Vagina (tissue), 2 donors: ENCODE results near the gene BCR. TPM values are rescaled to one million over a fixed set of nuclear protein-coding genes. Genes with fewer than 3 reads are reported as not detected.
A peak's percentile ranks its signal among the peaks of the same experiment; 100 is the strongest.
"Not testable (repeated sequence)": the region's sequence is repeated elsewhere in the genome, so short reads cannot be mapped to it uniquely, and the experiment has no call there.

Experiments
- DNase-seq, 2 donors: peaks; one replicate each; pipeline ENCODE4 v3.0.0-alpha.2; 2017; ENCODE audit errors: extremely low spot score in 2 of 2
- H3K27ac ChIP-seq: fragments of 200-600 bp; sonication (generic); one replicate; pipeline ENCODE4 v1.5.1; 2019
- H3K27me3 ChIP-seq: fragments of 200-600 bp; sonication (generic); one replicate; pipeline ENCODE4 v1.5.1; 2019
- H3K36me3 ChIP-seq, 2 donors: fragments of 200-600 bp; sonication (generic); one replicate each; pipeline ENCODE4 v1.5.1; 2017 to 2019
- H3K4me1 ChIP-seq: fragments of 200-600 bp; sonication (generic); one replicate; pipeline ENCODE4 v1.5.1; 2019
- H3K4me3 ChIP-seq, 2 donors: fragments of 200-600 bp; sonication (generic); 1 replicate in 1 of 2; 2 replicates in 1 of 2; pipeline ENCODE4 v1.5.1; 2016 to 2019
- H3K9me3 ChIP-seq: fragments of 200-600 bp; sonication (generic); one replicate; pipeline ENCODE4 v1.5.1; 2019
- POLR2A ChIP-seq, 2 donors: fragments of 450-650 bp; IDR thresholded peaks; one replicate each; pipeline ENCODE4 v1.6.1; 2017; ENCODE audit warnings: antibody characterized with exemption in 2 of 2, mild to moderate bottlenecking in 2 of 2, moderate library complexity in 2 of 2
- POLR2AphosphoS5 ChIP-seq, 2 donors: sonication (generic); formaldehyde crosslinking; IDR thresholded peaks; one replicate each; pipeline ENCODE4 v1.9.0; 2017; ENCODE audit warnings: antibody characterized with exemption in 2 of 2, mild to moderate bottlenecking in 2 of 2, low read depth in 1 of 2; ENCODE audit not compliant: insufficient read depth in 1 of 2
- intact Hi-C: fragments of 100-400 bp; cut with DNase I; formaldehyde crosslinking; loops from one replicate; pipeline ENCODE4 v1.15.1; 2023
- total RNA-seq: library from RNA; depleted of rRNA; stranded (reverse); fragments of >200 nt; gene quantifications from one replicate; pipeline ENCODE4 v1.2.3, GENCODE V29; 2016
- TF ChIP-seq, protein P1 (sequence below), 3 experiments: fragments of 450-650 bp in 2 of 3; fragments of 200-600 bp in 1 of 3; sonication (generic) in 1 of 3; IDR thresholded peaks; one replicate each; pipeline ENCODE4 v1.5.1; 2017 to 2019; ENCODE audit warnings: antibody characterized with exemption in 3 of 3, mild to moderate bottlenecking in 2 of 3, moderate library complexity in 2 of 3

BCR gene
- total RNA-seq, result 52.5 TPM

DNA sequence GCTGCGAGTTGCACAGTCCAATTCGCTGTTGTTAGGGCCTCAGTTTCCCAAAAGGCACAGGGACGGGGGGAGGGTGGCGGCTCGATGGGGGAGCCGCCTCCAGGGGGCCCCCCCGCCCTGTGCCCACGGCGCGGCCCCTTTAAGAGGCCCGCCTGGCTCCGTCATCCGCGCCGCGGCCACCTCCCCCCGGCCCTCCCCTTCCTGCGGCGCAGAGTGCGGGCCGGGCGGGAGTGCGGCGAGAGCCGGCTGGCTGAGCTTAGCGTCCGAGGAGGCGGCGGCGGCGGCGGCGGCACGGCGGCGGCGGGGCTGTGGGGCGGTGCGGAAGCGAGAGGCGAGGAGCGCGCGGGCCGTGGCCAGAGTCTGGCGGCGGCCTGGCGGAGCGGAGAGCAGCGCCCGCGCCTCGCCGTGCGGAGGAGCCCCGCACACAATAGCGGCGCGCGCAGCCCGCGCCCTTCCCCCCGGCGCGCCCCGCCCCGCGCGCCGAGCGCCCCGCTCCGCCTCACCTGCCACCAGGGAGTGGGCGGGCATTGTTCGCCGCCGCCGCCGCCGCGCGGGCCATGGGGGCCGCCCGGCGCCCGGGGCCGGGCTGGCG is at the start of gene BCR:
BCR (plus strand) TSS at position 209 of the 592 bp plus-strand sequence. CDS start 452 bp downstream, outside the sequence.
- peak within 1 kb of the TSS; percentile 83 for H3K27ac ChIP-seq
- peaks cover 62% of the 10 kb centered on the region for H3K4me1 ChIP-seq
- no peaks in the 10 kb centered on the region for H3K9me3 ChIP-seq
- no peaks in the 10 kb centered on the region for H3K36me3 ChIP-seq
- TF ChIP-seq POLR2AphosphoS5 (IDR thresholded peaks at IDR 0.05; ENCODE audit: insufficient read depth in 1 of 2, low read depth in 1 of 2) (no peak), POLR2A (IDR thresholded peaks at IDR 0.05) (peak in 1 of 2 donors; percentile 80)
- DNase-seq, result no peak
- H3K4me3 ChIP-seq, result peak within 1 kb of the TSS; percentile 59 to 82
- no peaks in the 10 kb centered on the region for H3K27me3 ChIP-seq
- intact Hi-C loops, result loop anchor here (1.0 kb wide), 1 partner anchor 101 kb away; no protein-coding TSS in a partner anchor

DNA sequence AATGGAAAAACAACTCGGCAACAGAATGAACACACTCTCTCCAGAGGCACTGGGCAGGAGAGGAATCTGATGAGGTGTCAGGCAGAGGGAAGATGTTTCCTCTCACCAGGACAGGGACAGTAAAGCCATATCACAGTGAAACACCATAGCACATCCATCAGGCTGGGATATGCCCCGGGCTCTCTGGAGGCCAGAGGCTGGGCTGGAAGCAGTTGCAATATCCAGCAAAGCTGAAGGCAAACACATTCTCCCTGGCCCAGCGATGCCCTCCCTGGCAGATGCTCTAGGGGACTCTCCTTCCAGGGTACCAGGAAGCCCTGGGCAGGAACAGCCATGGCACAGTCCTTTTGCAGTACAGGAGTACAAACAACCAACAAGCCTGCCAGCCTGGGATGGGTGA is 49.6 kb upstream of the BCR start:
- TF ChIP-seq POLR2AphosphoS5 (IDR thresholded peaks at IDR 0.05; ENCODE audit: insufficient read depth in 1 of 2, low read depth in 1 of 2) (no peak), POLR2A (IDR thresholded peaks at IDR 0.05) (no peak)
- TF ChIP-seq, protein P1, sequence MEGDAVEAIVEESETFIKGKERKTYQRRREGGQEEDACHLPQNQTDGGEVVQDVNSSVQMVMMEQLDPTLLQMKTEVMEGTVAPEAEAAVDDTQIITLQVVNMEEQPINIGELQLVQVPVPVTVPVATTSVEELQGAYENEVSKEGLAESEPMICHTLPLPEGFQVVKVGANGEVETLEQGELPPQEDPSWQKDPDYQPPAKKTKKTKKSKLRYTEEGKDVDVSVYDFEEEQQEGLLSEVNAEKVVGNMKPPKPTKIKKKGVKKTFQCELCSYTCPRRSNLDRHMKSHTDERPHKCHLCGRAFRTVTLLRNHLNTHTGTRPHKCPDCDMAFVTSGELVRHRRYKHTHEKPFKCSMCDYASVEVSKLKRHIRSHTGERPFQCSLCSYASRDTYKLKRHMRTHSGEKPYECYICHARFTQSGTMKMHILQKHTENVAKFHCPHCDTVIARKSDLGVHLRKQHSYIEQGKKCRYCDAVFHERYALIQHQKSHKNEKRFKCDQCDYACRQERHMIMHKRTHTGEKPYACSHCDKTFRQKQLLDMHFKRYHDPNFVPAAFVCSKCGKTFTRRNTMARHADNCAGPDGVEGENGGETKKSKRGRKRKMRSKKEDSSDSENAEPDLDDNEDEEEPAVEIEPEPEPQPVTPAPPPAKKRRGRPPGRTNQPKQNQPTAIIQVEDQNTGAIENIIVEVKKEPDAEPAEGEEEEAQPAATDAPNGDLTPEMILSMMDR (IDR thresholded peaks at IDR 0.05), result no peak
- no peak for DNase-seq
- H3K27me3 ChIP-seq, result no peaks in the 10 kb centered on the region
- no peak overlapping the region for H3K4me3 ChIP-seq
- no peaks in the 10 kb centered on the region for H3K4me1 ChIP-seq
- intact Hi-C loops, result no loop called here
- H3K27ac ChIP-seq, result no peak overlapping the region
- H3K9me3 ChIP-seq, result no peaks in the 10 kb centered on the region
- H3K36me3 ChIP-seq, result no peaks in the 10 kb centered on the region

DNA sequence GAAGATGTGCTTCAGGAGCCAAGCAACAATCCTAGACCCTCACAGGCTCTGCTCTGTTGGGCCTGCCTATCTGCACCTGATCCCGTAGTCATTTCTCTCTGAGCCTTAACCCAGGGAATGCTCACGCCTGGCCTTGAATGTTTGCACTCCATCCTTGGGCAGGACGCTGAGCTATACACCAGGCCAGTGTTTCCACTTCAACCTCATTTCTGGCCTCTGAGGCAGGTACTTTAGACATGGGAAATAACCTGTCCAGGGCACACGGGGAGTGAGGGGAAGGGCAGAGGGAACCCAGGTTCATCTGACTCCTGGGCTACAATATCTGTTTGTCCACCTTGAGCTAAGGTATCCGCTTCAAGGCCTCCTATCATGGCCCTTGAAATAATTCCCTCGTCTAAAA is 48.4 kb upstream of the BCR start:
- Histone ChIP-seq H3K27ac (no peak overlapping the region), H3K4me3 (no peak overlapping the region), H3K27me3 (no peaks in the 10 kb centered on the region), H3K9me3 (no peaks in the 10 kb centered on the region), H3K4me1 (no peaks in the 10 kb centered on the region), H3K36me3 (no peaks in the 10 kb centered on the region)
- intact Hi-C loops, result no loop called here
- no peak for DNase-seq
- TF ChIP-seq, protein P1 (IDR thresholded peaks at IDR 0.05), result no peak
- TF ChIP-seq POLR2AphosphoS5 (IDR thresholded peaks at IDR 0.05; ENCODE audit: insufficient read depth in 1 of 2, low read depth in 1 of 2), result no peak
- TF ChIP-seq POLR2A (IDR thresholded peaks at IDR 0.05), result no peak

DNA sequence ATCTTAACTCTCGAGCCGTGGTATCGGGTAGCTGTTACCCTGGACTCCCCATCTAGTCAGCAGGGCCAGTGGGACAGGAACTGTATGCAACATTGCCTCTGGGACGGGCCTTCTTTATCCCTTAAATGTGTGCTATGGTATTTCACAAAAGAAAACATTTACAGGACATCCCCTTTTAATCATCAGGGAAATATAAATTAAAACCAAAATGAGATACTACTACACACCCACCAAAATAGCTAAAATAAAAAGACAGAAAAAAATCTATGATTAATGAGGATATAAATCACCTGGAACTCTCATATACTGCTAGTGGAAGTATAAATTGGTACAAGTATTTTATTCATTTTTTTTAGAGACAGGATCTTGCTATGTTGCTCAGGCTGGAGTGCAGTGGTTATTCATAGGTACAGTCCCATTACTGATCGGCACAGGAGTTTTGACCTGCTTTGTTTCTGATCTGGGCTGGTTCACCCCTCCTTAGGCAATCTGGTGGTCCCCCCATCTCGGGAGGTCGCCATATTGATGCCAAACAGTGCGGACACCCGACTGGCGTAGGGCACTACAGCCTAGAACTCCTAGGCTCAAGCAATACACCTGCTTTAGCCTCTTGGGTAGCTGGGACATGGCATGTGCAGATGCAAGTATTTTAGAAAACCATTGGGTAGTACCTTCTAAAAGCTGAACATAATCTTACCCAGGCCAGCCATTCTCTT is 47.8 kb upstream of the BCR start:
- Histone ChIP-seq H3K4me3 (no peak overlapping the region), H3K27ac (no peak overlapping the region), H3K36me3 (no peaks in the 10 kb centered on the region), H3K4me1 (peaks cover 5% of the 10 kb centered on the region), H3K27me3 (no peaks in the 10 kb centered on the region), H3K9me3 (no peaks in the 10 kb centered on the region)
- no peak for DNase-seq
- TF ChIP-seq, protein P1 (IDR thresholded peaks at IDR 0.05), result no peak
- TF ChIP-seq POLR2A (IDR thresholded peaks at IDR 0.05) (no peak), POLR2AphosphoS5 (IDR thresholded peaks at IDR 0.05; ENCODE audit: insufficient read depth in 1 of 2, low read depth in 1 of 2) (no peak)
- intact Hi-C loops, result no loop called here

DNA sequence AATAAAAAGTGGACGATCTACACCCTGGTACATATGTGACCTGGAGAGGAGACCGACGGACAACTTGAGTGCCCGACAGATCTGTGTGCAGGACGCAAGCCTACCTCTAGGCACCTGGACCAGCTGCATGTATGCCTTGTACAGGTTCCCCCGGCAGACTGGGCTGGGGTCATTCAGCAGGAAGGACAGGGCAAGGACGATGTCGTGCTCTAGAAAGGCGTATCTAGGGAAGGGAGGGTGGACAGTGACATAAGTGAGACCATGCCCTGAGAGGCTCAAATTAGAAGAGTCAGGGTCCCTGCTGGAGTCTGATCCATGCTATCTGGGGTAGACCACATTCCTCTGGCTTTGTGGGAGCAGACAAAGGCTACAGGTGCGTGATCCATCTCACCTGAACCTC is 46.4 kb upstream of the BCR start:
- Histone ChIP-seq H3K9me3 (no peaks in the 10 kb centered on the region), H3K4me3 (no peak overlapping the region), H3K4me1 (peaks cover 17% of the 10 kb centered on the region), H3K36me3 (no peaks in the 10 kb centered on the region), H3K27me3 (no peaks in the 10 kb centered on the region), H3K27ac (no peak overlapping the region)
- intact Hi-C loops, result no loop called here
- no peak for TF ChIP-seq POLR2AphosphoS5 (IDR thresholded peaks at IDR 0.05; ENCODE audit: insufficient read depth in 1 of 2, low read depth in 1 of 2)
- no peak for TF ChIP-seq POLR2A (IDR thresholded peaks at IDR 0.05)
- TF ChIP-seq, protein P1 (IDR thresholded peaks at IDR 0.05), result no peak
- no peak for DNase-seq

DNA sequence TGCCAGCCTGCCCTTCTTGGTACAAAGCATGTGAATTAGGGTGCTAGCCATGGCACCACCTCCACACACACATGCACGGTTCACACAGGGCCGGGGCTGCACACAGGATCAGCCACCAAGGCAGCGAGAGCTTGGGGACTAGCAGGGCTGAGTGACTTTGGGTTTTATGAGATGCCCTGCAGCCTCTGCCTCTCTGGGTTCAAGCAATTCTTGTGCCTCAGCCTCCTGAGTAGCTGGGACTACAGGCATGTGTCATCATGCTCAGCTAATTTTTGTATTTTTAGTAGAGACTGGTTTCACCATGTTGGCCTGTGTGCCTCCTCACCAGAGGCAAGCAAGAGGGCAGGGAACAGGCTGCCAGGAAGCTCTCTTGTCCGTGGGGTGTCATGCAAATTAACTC is 43.3 kb upstream of the BCR start:
- intact Hi-C loops, H3K9me3 ChIP-seq, H3K27ac ChIP-seq, H3K4me3 ChIP-seq, DNase-seq, H3K36me3 ChIP-seq, H3K27me3 ChIP-seq: not testable (repeated sequence)
- H3K4me1 ChIP-seq, result peaks cover 25% of the 10 kb centered on the region
